PFSK-1 (cell line): ENCODE data around the gene PRKN.

Experiments
- FOXP2 ChIP-seq: optimal IDR thresholded peaks from 2 replicates; pipeline ENCODE3; 2011; ENCODE audit warnings: borderline replicate concordance, control low read depth, inconsistent platforms; ENCODE audit not compliant: insufficient read depth; ENCODE audit errors: extremely low read length, extremely low read depth
- POLR2AphosphoS5 ChIP-seq: IDR thresholded peaks from 2 replicates; pipeline ENCODE4 v1.6.1; 2012; ENCODE audit warnings: low read depth, mild to moderate bottlenecking, control low read depth, low read length, moderate library complexity
- REST ChIP-seq, 2 experiments: IDR thresholded peaks; 2 replicates each; pipeline versions ENCODE4 v1.6.1 to v1.8.0; 2011 to 2012; ENCODE audit warnings: low read depth in 2 of 2, low read length in 2 of 2, control low read depth in 1 of 2, inconsistent platforms in 1 of 2, mild to moderate bottlenecking in 1 of 2, moderate library complexity in 1 of 2; ENCODE audit not compliant: insufficient read depth in 1 of 2
- SIN3A ChIP-seq: IDR thresholded peaks from 2 replicates; pipeline ENCODE4 v1.6.1; 2012; ENCODE audit warnings: mild to moderate bottlenecking, low read length, moderate library complexity, borderline replicate concordance; ENCODE audit not compliant: insufficient read depth
- TAF1 ChIP-seq: IDR thresholded peaks from 2 replicates; pipeline ENCODE4 v1.6.1; 2012; ENCODE audit warnings: low read length, control low read depth, borderline replicate concordance; ENCODE audit not compliant: insufficient read depth

The PRKN gene

GRCh38 chr6:162237331-162237730 lies 490.2 kb downstream of the PRKN start:
- TF ChIP-seq TAF1 (no peak), FOXP2 (no peak), POLR2AphosphoS5 (no peak), REST (IDR thresholded peaks at IDR 0.05; ENCODE audit: insufficient read depth in 1 of 2, low read depth in 2 of 2, low read length in 2 of 2) (no peak), SIN3A (no peak)

GRCh38 chr6:162234631-162235030 lies 492.9 kb downstream of the PRKN start:
- TF ChIP-seq SIN3A, result no peak
- TF ChIP-seq TAF1, result no peak
- TF ChIP-seq POLR2AphosphoS5, result no peak
- no peak for TF ChIP-seq FOXP2
- TF ChIP-seq REST (IDR thresholded peaks at IDR 0.05; ENCODE audit: insufficient read depth in 1 of 2, low read depth in 2 of 2, low read length in 2 of 2), result no peak

- TF ChIP-seq SIN3A (no peak), REST (IDR thresholded peaks at IDR 0.05; ENCODE audit: insufficient read depth in 1 of 2, low read depth in 2 of 2, low read length in 2 of 2) (no peak), TAF1 (no peak), FOXP2 (no peak), POLR2AphosphoS5 (no peak)
These were observed 497.3 kb downstream of the PRKN start for GRCh38 chr6:162230147-162230752.

- TF ChIP-seq SIN3A, result no peak
- no peak for TF ChIP-seq POLR2AphosphoS5
- TF ChIP-seq FOXP2, result no peak
- TF ChIP-seq REST (IDR thresholded peaks at IDR 0.05; ENCODE audit: insufficient read depth in 1 of 2, low read depth in 2 of 2, low read length in 2 of 2), result no peak
- no peak for TF ChIP-seq TAF1
These were observed 498.5 kb downstream of the PRKN start for GRCh38 chr6:162229093-162229492.
